NCI-H2107 (cell line): ENCODE results near the gene SNAP29.
A peak's percentile ranks its signal among the peaks of the same experiment; 100 is the strongest.
"Not testable (repeated sequence)": the region's sequence is repeated elsewhere in the genome, so short reads cannot be mapped to it uniquely, and the experiment has no call there.

Source experiments
- DNase-seq: peaks from one replicate; lab custom pipeline; 2025; lab: John Stamatoyannopoulos, UW

Gene SNAP29

GRCh38 chr22:20858615-20859416 lies at the start of gene SNAP29, which contains the start of gene PI4KA:
TSS of gene SNAP29 (plus strand) at chr22:20859007. CDS start at chr22:20859111, 104 bp downstream.
TSS of gene PI4KA (minus strand) at chr22:20858811. CDS start at chr22:20858725, 86 bp downstream.
- DNase-seq, result peak; percentile 89

GRCh38 chr22:20809538-20810185 lies 49.1 kb upstream of the SNAP29 start:
- DNase-seq, result no peak

- DNase-seq, result no peak
These were observed 48.2 kb upstream of the SNAP29 start for GRCh38 chr22:20810645-20811044.

- no peak for DNase-seq
These were observed 47.6 kb upstream of the SNAP29 start for GRCh38 chr22:20811171-20811570.

- DNase-seq, result no peak
These were observed 46.7 kb upstream of the SNAP29 start for GRCh38 chr22:20811971-20812660.

GRCh38 chr22:20813056-20813455 lies 45.8 kb upstream of the SNAP29 start:
- DNase-seq, result no peak

- DNase-seq, result no peak
These were observed 44.5 kb upstream of the SNAP29 start for GRCh38 chr22:20814221-20814808.

- DNase-seq, result no peak
These were observed 43.2 kb upstream of the SNAP29 start for GRCh38 chr22:20815477-20816050.

GRCh38 chr22:20816559-20816958 lies 42.2 kb upstream of the SNAP29 start:
- DNase-seq, result no peak

- DNase-seq, result no peak
These were observed 40.3 kb upstream of the SNAP29 start for GRCh38 chr22:20818471-20818870.

DNA sequence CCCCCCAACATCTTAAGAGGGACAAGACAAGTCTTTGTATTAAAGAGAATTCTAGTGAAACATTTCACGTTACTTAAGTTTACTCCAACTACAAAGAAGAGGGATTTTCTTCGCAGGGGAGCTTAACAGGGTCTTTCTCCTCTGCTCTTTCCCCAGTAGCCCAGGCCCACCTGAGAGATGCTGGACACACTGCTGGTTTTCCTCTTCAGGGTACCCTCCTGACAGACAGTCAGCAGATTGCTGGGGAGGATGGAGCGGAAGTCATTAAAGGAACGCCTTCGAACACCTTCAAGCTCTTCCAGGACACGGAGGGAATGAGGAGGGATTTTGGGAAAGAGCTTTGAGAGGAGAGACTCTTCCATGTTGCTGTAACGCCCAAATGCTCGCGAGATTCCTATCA lies 39.3 kb upstream of the SNAP29 start:
- DNase-seq, result no peak

DNA sequence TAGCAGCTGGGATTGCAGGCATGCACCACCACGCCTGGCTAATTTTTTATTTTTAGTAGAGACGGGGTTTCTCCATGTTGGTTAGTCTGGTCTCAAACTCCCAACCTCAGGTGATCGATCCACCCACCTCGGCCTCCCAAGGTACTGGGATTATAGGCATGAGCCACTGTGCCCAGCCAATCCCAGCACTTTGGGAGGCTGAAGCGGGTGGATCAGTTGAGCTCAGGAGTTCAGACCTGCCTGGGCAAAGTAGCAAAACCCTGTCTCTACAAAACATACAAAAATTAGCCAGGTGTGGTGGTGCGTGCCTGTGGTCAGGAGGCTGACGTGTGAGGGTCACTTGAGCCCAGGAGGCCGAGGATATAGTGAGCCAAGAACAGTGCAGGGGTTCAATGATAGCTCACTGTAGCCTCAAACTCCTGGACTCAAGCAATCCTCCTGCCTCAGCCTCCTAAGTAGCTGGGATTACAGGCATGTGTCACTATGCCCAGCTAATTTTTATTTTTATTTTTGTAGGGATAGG lies 37.0 kb upstream of the SNAP29 start:
- DNase-seq, result not testable (repeated sequence)

GRCh38 chr22:20822240-20822639 lies 36.6 kb upstream of the SNAP29 start:
- DNase-seq, result no peak

- DNase-seq, result no peak
These were observed 35.5 kb upstream of the SNAP29 start for GRCh38 chr22:20823264-20823663.

DNA sequence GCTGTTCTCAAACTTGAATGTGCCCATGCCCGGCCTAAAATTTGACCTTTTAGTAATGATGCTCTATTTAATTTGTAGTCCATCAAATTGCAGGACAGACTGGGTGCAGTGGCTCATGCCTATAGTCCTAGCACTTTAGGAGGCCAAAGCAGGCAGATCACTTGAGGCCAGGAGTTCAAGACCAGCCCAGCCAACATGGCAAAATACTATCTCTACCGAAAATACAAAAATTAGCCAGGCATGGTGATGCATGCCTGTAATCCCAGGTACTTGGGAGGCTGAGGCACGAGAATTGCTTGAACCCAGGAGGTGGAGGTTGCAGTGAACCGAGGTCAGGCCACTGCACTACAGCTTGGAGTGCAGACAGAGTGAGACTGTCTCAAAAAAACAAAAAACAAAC lies 33.6 kb upstream of the SNAP29 start:
- not testable (repeated sequence) for DNase-seq

DNA sequence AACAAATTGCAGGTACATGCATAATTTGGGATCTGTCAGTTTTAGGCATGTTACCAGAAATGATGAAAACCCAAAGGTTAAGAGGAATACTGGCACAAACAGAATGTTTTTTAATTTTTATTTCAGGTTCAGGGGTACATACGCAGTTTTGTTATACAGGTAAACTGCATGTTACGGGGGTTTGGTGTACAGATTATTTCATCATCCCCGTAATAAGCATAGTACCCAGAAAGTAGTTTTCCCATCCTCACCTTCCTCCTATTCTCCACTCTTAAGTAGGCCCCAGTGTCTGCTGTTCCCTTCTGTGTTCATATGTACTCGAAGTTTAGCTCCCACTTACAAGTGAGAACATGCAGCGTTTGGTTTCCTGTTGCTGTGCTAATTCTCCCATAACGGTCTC lies 33.2 kb upstream of the SNAP29 start:
- no peak for DNase-seq

- DNase-seq, result not testable (repeated sequence)
These were observed 32.2 kb upstream of the SNAP29 start for GRCh38 chr22:20826373-20827152.

- DNase-seq, result no peak
These were observed 29.2 kb upstream of the SNAP29 start for GRCh38 chr22:20829491-20830134.

- DNase-seq, result no peak
These were observed 25.6 kb upstream of the SNAP29 start for GRCh38 chr22:20833225-20833665.

DNA sequence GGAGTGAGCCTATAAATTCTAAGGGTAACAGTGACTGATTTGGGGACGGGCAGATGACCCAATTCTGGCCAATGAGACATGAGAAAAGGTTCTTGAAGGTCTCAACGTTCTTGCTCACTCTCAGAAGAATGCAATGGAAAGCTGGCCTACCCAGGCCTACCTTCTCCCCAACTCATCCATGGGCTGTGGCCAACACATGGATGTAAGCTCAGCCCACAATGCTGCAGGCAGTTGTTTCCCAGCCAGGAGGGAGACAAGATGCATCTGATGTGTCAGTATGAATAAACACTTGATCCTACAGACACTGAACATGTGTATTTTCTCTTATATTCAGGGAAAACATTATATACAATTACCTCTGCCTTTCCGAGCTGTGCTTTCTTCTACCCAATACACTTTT lies 24.6 kb upstream of the SNAP29 start:
- no peak for DNase-seq
